GM12801 (cell line): Measurements from ENCODE around the gene CFAP54.

Experiments
- TF ChIP-seq, protein P1 (sequence below): IDR thresholded peaks from one replicate; pipeline ENCODE4 v1.5.1; 2011; ENCODE audit warnings: control low read depth; ENCODE audit not compliant: insufficient read length; ENCODE audit errors: extremely low read depth

The CFAP54 gene

DNA sequence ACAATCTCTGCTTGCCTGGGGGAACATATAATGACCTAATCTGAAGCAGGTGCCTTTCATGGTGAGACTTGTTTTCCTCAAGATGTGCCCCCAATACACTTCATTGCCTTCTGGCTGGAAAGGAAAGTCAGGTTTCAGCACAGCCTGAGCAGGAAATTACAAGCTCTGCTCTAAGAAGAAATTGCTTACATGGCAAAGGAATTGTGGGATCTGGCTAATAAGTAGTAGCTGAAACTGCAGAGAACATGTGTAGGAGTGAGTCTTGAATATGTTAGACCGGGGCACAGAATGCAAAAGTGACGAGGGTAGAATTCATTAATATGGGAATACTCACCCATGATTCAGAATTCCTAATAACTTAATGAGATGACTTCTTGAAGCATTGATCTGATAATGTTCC, 6.3 kb upstream of the CFAP54 start:
- TF ChIP-seq, protein P1, sequence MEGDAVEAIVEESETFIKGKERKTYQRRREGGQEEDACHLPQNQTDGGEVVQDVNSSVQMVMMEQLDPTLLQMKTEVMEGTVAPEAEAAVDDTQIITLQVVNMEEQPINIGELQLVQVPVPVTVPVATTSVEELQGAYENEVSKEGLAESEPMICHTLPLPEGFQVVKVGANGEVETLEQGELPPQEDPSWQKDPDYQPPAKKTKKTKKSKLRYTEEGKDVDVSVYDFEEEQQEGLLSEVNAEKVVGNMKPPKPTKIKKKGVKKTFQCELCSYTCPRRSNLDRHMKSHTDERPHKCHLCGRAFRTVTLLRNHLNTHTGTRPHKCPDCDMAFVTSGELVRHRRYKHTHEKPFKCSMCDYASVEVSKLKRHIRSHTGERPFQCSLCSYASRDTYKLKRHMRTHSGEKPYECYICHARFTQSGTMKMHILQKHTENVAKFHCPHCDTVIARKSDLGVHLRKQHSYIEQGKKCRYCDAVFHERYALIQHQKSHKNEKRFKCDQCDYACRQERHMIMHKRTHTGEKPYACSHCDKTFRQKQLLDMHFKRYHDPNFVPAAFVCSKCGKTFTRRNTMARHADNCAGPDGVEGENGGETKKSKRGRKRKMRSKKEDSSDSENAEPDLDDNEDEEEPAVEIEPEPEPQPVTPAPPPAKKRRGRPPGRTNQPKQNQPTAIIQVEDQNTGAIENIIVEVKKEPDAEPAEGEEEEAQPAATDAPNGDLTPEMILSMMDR = no peak

DNA sequence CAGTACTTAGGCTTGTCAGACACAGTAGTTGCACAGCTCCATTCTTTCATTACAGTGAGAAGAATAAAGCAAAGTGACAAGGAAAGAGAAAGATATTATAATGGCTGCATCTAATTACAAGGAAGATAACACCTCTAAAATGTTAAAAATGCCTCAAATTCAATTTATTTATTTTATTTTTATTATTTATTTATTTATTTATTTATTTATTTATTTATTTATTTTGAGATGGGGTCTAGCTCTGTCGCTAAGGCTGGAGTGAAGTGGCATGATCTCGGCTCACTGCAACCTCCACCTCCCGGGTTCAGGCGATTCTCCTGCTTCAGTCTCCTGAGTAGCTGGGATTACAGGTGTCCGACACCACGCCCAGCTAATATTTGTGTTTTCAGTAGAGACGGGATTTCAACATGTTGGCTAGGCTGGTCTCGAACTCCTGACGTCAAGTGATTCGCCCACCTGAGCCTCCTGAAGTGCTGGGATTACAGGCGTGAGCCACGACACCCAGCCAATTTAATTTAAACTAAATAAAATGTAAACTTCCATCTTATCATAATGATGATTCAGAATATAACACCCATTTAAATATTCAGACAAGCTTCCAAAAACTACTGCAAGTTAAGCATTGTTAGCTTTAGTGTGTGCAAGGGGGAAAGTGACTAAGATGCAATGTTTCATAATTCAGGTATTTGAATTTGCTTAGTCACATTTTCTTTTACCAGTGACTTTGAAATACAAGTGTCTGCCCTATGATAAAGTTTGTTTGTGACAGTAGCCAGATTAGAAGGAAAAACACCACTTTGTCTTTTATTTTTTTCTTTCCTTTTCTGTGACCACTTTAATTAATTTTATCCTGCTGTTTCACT, 2.4 kb upstream of the CFAP54 start:
- TF ChIP-seq, protein P1 = no peak

DNA sequence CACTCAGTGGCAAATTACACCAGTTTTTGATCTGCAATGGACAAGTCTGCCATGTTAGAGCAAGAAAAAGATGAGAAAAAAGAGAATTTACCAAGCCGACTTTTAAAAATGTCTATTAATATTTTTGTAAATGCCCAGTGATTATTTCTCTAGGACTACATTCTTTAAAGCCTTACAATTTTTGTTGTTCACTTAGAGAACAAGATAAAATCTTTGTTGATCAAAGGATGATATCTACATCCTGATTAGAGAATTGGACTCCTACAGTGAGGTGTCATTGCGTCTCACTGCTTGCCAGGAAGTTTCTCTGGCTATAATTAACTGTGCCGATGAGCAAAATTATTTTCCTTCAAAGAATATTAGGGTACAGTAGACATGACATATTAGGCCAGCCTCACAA, 1.7 kb upstream of the CFAP54 start:
- TF ChIP-seq, protein P1 = no peak

DNA sequence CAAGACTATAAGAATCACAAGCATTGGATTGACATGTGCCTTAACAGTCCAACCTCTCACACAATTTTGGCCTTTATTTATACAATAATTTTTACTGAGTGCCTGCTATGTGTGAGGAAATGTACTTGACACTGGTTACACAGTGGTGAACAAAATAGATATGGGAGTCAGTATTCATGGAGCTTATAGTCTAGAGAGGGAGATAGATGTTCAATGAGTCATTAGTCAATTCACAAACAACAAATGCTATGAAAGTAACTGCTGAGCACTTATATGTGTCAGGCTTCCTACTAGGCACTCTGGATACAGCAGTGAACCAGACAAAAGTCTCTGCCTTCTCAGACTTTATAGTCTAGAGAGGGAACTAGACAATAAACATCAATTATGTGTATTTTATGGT, 3.7 kb downstream of the CFAP54 start:
- TF ChIP-seq, protein P1 = no peak

DNA sequence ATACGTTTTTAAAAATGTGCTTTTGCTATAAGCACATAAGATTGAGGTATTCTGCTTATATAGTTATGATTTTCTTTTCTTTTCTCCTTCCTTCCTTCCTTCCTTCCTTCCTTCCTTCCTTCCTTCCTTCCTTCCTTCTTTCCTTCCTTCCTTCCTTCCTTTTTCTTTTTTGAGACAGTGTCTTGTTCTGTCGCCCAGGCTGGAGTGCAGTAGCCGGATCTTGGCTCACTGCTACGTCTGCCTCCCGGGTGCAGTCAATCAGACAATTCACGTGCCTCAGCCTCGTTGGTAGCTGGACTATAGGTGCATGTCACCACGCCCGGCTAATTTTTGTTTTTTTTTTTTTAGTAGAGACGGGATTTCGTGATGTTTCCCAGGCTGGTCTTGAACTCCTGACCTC, 5.8 kb downstream of the CFAP54 start:
- TF ChIP-seq, protein P1 = no peak

DNA sequence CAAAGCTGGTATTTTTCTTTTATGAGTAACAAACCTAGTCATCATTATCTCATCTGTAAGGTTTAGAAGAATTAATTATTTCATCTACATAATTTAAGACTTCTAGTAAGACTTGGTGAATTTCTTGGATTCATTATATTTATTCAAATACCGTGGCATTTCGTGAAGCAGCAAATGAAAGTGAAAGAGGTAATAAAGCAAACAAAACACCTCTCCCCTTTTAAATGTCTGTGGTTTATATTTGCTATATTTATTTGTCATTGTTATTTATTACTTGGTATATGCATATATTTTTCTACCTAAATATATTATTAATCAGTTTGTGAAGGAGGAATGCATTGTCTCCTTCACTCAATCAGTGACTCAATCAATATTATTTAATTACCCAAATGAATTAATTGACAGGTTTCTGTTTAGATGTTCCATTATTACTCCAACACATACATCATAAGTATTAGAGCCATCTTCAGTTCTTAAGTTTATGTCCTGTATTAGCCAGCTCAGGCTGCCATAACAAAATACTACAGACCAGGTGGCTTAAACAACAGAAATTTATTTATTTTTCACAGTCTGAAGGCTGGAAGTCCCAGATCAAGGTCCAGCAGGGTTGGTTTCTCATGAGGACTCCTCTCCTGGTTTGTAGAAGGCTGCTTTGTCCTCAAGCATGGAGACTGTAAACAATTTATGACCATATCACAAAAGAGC, 6.6 kb downstream of the CFAP54 start:
- TF ChIP-seq, protein P1 = no peak

DNA sequence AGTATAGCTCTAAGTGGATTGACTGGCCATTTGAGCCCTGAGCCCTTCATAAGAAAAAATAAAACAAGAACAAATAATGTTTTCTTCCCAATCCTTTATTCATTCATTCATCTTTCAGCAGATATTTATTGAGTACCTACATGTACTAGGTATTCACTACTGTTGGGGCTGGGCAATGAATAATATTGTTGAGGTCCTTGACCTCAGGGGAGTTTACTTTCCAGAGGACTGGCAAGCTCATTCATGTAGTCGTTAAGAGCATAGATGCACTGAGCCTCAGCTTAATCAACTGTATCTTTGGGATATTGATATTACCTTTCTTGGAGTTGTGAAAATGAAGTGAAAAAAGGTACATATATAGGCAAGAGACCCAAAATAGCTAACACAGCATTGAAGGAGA, 7.6 kb downstream of the CFAP54 start:
- TF ChIP-seq, protein P1 = no peak
